IPS-18c (cell line): ENCODE data around the gene MAMDC4.

Experiments used
- H3K4me3 ChIP-seq: 2 replicates; pipeline ENCODE4 v1.7.0; 2013; ENCODE audit warnings: low read depth, mild to moderate bottlenecking, low read length, moderate library complexity; ENCODE audit not compliant: insufficient read depth
- H3K9me3 ChIP-seq: one replicate; pipeline ENCODE4 v1.6.1; 2013; ENCODE audit warnings: mild to moderate bottlenecking, low read length, moderate library complexity; ENCODE audit not compliant: control insufficient read depth, insufficient read depth

MAMDC4 gene

DNA sequence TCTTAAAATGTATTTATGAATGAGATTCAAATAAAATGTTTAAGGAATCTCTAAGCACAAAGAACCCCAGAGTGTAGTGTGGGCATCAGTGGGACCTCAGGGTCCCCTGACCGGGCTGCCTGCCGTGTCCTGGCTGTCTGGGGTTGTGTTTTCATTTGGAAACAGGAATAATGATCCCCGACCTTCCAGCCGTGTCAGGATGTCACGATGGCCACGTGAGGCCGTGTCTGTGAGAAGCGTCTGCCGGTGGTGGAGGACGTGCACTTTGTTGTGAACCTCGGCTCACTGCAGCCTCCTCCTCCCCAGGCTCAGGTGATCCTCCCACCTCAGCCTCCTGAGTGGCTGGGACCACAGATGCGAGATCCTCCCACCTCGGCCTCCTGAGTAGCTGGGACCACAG, 38.5 kb downstream of the MAMDC4 start:
- peaks cover 3% of the 10 kb centered on the region for H3K9me3 ChIP-seq
- H3K4me3 ChIP-seq = no peak overlapping the region

DNA sequence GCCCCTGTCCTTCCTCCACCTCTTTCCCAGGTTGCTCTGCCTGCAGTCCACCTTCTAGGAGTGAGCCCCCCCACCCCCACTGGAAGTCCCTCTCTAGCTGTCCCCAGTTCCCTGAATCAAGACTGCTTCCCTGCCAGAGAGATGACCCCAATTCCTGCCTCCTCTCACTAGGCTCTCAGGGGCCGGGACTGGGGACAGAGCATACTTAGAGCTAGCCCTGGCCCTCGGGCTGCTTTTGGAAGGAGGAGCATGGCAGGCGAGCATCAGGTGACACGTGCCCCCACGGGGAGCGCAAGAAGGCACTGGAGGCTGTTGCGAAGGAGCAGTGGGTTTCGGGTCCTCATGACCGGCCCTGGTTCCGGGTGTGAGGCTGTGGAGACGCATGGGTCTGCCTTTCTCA, 43.9 kb downstream of the MAMDC4 start:
- no peak overlapping the region for H3K4me3 ChIP-seq
- no peaks in the 10 kb centered on the region for H3K9me3 ChIP-seq

DNA sequence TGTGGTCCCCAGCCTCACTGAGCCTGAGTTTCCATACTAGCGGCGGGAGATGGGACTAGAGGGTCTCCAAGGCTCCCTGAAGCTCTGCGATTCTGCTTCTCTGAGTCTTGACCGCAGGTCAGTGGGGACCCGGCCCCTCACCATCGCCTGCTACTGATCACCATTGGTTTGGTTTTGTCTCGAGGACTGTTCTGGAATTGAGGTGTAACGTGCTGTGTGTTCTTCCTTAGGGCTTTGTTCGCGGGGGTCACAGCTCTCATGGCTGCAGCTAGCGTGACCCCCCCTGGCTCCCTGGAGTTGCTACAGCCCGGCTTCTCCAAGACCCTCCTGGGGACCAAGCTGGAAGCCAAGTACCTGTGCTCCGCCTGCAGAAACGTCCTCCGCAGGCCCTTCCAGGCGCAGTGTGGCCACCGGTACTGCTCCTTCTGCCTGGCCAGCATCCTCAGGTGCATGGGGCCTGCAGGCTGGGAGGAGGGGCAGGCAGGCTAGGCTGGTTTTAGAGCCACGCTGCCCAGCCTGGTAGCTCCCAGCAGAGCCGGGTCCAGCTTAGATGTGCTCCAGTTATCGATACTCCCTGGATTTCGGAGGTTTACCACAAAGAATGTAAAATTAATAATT, 46.4 kb downstream of the MAMDC4 start:
- H3K4me3 ChIP-seq = no peak overlapping the region
- H3K9me3 ChIP-seq = no peaks in the 10 kb centered on the region

DNA sequence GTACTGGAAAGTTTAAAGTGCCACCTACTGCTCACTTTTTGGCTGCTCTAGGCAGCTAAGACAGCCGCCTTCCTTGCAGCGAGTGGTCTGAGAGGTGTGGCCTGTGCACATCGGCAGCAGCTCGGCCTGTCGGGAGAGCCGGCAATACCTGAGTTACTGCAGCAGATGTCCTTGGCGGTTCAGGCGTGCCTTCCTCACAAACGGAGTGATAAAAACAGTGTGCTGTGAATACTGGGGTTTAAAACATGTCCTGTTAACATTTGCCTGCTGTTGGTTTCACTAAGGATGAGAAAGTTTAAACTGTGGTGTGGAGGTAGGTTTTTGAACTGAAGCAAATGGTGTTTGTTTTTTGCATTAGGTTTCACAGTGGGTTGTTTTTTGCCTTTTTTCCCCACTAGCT, 47.0 kb downstream of the MAMDC4 start:
- Histone ChIP-seq H3K9me3 (no peaks in the 10 kb centered on the region), H3K4me3 (no peak overlapping the region)

DNA sequence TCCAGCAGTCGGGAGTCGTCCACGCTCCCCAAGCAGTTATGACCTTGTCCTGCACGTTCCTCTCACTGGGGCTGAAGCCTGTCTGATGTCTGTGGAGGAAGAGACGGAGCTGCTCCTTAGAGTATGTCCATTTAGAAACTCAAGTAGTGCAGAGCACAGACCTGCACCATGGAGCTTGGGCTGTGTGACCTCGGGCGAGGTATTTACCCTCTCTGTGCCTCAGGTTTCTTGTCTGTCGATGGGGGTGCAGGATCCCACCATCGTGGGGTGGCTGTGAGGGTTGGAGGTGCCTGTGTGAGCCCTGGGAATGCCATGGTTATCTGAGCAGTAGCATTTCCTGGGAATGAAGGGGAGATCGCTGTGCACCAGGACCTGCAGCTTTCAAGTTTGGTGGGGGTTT, 48.4 kb downstream of the MAMDC4 start:
- Histone ChIP-seq H3K9me3 (no peaks in the 10 kb centered on the region), H3K4me3 (no peak overlapping the region)

DNA sequence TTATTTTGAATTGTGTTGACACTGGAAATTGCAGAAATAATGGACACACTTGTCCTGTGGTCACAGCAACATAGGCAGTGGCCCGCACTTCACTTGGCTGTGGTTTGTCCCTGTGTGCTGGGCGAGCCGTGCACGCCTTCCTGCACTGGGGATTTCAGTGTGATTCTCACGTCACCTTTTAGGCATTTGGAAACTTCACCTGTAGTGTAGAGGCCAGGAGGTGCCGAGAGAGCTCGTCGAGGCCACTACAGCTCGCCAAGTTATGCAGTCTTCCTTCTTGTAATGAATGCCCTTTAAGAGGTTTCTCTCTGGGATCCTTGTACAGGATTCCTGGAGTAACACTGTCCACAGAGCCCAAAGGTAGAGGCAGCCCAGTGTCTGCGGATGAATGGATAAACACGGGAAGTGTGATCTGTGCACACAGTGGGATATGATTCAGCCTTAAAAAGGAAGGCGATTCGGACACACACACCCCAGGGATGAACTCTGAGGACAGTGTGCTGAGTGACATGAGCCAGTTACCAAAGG, 48.9 kb downstream of the MAMDC4 start:
- no peaks in the 10 kb centered on the region for H3K9me3 ChIP-seq
- no peak overlapping the region for H3K4me3 ChIP-seq

DNA sequence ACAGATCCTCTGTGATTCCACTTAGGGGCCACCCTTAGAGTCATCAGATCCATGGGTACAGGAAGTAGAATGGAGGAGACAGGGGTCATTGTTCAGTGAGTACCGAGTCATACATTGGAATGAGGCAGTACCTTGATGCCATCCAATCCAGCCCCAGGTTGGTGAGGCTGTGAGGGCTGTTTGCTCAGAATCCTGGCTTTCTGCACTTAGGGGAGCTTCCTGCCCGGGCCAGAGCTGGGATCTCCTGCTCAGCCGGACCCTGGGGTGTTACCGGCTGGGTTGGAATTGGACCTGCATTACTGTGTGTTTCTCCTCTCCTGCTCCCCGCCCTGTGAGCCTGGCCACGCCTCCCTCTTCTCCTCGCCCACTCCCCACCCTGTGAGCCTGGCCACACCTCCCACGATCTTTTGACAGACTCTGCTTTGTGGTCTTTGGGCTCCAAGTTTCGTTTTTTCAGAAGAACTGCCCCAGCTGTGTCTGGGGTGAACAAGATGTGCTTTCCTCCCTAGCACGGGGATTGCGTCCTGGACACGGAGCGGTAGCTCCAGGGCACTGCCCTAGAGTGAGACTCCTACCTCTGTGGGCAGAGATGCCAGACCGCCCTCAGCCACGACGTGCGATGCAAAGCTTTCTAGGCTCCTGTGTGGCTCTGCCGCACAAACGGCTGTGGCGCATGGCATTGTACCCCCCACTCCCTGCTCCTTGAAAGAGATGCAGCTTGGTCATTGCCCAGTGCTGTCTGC, 49.5 kb downstream of the MAMDC4 start:
- Histone ChIP-seq H3K4me3 (no peak overlapping the region), H3K9me3 (no peaks in the 10 kb centered on the region)

GRCh38 chr9:136902259-136902821, 50.2 kb downstream of the MAMDC4 start:
- Histone ChIP-seq H3K4me3 (no peak overlapping the region), H3K9me3 (no peaks in the 10 kb centered on the region)

GRCh38 chr9:136903041-136903554, 51.0 kb downstream of the MAMDC4 start:
- H3K4me3 ChIP-seq = no peak overlapping the region
- no peaks in the 10 kb centered on the region for H3K9me3 ChIP-seq

- Histone ChIP-seq H3K9me3 (no peaks in the 10 kb centered on the region), H3K4me3 (no peak overlapping the region)
Observed at GRCh38 chr9:136906266-136906665, 54.1 kb downstream of the MAMDC4 start.

GRCh38 chr9:136907011-136907914, 55.1 kb downstream of the MAMDC4 start:
- Histone ChIP-seq H3K4me3 (no peak overlapping the region), H3K9me3 (no peaks in the 10 kb centered on the region)
